Measurements from ENCODE around the gene HDAC7. TPM values are rescaled to one million over a fixed set of nuclear protein-coding genes. Genes with fewer than 3 reads are reported as not detected.
"Not testable (repeated sequence)": the region's sequence is repeated elsewhere in the genome, so short reads cannot be mapped to it uniquely, and the experiment has no call there.

HDAC7 gene
- total and polyA plus RNA-seq, 5 donors from 2014 or later, result 14.0 to 163 (median 15.4) TPM

- no peak for ATAC-seq (ENCODE audit: low read depth in 2 of 2)
- H3K36me3 Mint-ChIP-seq, result no peaks in the 10 kb centered on the region
- peak overlapping the region in 1 of 4 donors; percentile 12 for H3K4me3 Mint-ChIP-seq
- Histone ChIP-seq H3K9me3 (ENCODE audit: control insufficient read depth in 2 of 2, low read length in 2 of 2) (no peaks in the 10 kb centered on the region), H3K27ac (ENCODE audit: insufficient read depth, low read length, poor library complexity, severe bottlenecking) (no peak overlapping the region), H3K4me1 (ENCODE audit: control insufficient read depth, insufficient read depth, low read length, poor library complexity, severe bottlenecking) (no peaks in the 10 kb centered on the region), H3K4me3 (ENCODE audit: low read depth, low read length) (no peak overlapping the region), H3K36me3 (ENCODE audit: control insufficient read depth, insufficient read depth, low read length) (no peaks in the 10 kb centered on the region), H3K27me3 (ENCODE audit: control insufficient read depth, insufficient read depth, low read length) (no peaks in the 10 kb centered on the region)
- H3K4me1 Mint-ChIP-seq, result no peaks in the 10 kb centered on the region
- H3K9me3 Mint-ChIP-seq, result no peaks in the 10 kb centered on the region
- H3K27ac Mint-ChIP-seq, result no peak overlapping the region
- no peak for DNase-seq
- H3K27me3 Mint-ChIP-seq, result no peaks in the 10 kb centered on the region
Observed at GRCh38 chr12:47846294-47846996, 26.7 kb upstream of the HDAC7 start.

- DNase-seq (no peak), ATAC-seq (ENCODE audit: low read depth in 2 of 2) (no peak)
- Mint-ChIP-seq H3K4me3 (no peak overlapping the region), H3K9me3 (no peaks in the 10 kb centered on the region), H3K27ac (peak overlapping the region in 1 of 3 donors; percentile 23), H3K4me1 (no peaks in the 10 kb centered on the region), H3K27me3 (no peaks in the 10 kb centered on the region), H3K36me3 (no peaks in the 10 kb centered on the region)
- Histone ChIP-seq H3K9me3 (ENCODE audit: control insufficient read depth in 2 of 2, low read length in 2 of 2) (no peaks in the 10 kb centered on the region), H3K4me1 (ENCODE audit: control insufficient read depth, insufficient read depth, low read length, poor library complexity, severe bottlenecking) (no peaks in the 10 kb centered on the region), H3K27ac (ENCODE audit: insufficient read depth, low read length, poor library complexity, severe bottlenecking) (no peak overlapping the region), H3K27me3 (ENCODE audit: control insufficient read depth, insufficient read depth, low read length) (no peaks in the 10 kb centered on the region), H3K36me3 (ENCODE audit: control insufficient read depth, insufficient read depth, low read length) (no peaks in the 10 kb centered on the region), H3K4me3 (ENCODE audit: low read depth, low read length) (no peak overlapping the region)
Observed at GRCh38 chr12:47845081-47845480, 25.4 kb upstream of the HDAC7 start.

- no peaks in the 10 kb centered on the region for H3K9me3 ChIP-seq (ENCODE audit: control insufficient read depth in 2 of 2, low read length in 2 of 2)
- no peak overlapping the region for H3K4me3 ChIP-seq (ENCODE audit: low read depth, low read length)
- no peaks in the 10 kb centered on the region for H3K36me3 ChIP-seq (ENCODE audit: control insufficient read depth, insufficient read depth, low read length)
- Mint-ChIP-seq H3K9me3 (no peaks in the 10 kb centered on the region), H3K36me3 (no peaks in the 10 kb centered on the region), H3K4me1 (no peaks in the 10 kb centered on the region), H3K27ac (no peak overlapping the region), H3K4me3 (no peak overlapping the region), H3K27me3 (no peaks in the 10 kb centered on the region)
- no peaks in the 10 kb centered on the region for H3K4me1 ChIP-seq (ENCODE audit: control insufficient read depth, insufficient read depth, low read length, poor library complexity, severe bottlenecking)
- DNase-seq (no peak), ATAC-seq (ENCODE audit: low read depth in 2 of 2) (no peak)
- no peak overlapping the region for H3K27ac ChIP-seq (ENCODE audit: insufficient read depth, low read length, poor library complexity, severe bottlenecking)
- no peaks in the 10 kb centered on the region for H3K27me3 ChIP-seq (ENCODE audit: control insufficient read depth, insufficient read depth, low read length)
Observed at GRCh38 chr12:47844264-47845019, 24.7 kb upstream of the HDAC7 start.

GRCh38 chr12:47843226-47843980 is 23.7 kb upstream of the HDAC7 start:
- H3K4me1 Mint-ChIP-seq, result no peaks in the 10 kb centered on the region
- Histone ChIP-seq H3K4me3 (ENCODE audit: low read depth, low read length) (no peak overlapping the region), H3K27me3 (ENCODE audit: control insufficient read depth, insufficient read depth, low read length) (no peaks in the 10 kb centered on the region), H3K36me3 (ENCODE audit: control insufficient read depth, insufficient read depth, low read length) (no peaks in the 10 kb centered on the region), H3K4me1 (ENCODE audit: control insufficient read depth, insufficient read depth, low read length, poor library complexity, severe bottlenecking) (no peaks in the 10 kb centered on the region), H3K27ac (ENCODE audit: insufficient read depth, low read length, poor library complexity, severe bottlenecking) (no peak overlapping the region), H3K9me3 (ENCODE audit: control insufficient read depth in 2 of 2, low read length in 2 of 2) (no peaks in the 10 kb centered on the region)
- no peaks in the 10 kb centered on the region for H3K9me3 Mint-ChIP-seq
- no peak for DNase-seq
- no peak overlapping the region for H3K4me3 Mint-ChIP-seq
- H3K27ac Mint-ChIP-seq, result no peak overlapping the region
- ATAC-seq (ENCODE audit: low read depth in 2 of 2), result no peak
- no peaks in the 10 kb centered on the region for H3K36me3 Mint-ChIP-seq
- H3K27me3 Mint-ChIP-seq, result no peaks in the 10 kb centered on the region

- not testable (repeated sequence) for DNase-seq; H3K27me3 ChIP-seq (ENCODE audit: control insufficient read depth, insufficient read depth, low read length); H3K27me3 Mint-ChIP-seq; H3K36me3 ChIP-seq (ENCODE audit: control insufficient read depth, insufficient read depth, low read length); H3K27ac Mint-ChIP-seq; H3K9me3 Mint-ChIP-seq; H3K27ac ChIP-seq (ENCODE audit: insufficient read depth, low read length, poor library complexity, severe bottlenecking); H3K4me1 ChIP-seq (ENCODE audit: control insufficient read depth, insufficient read depth, low read length, poor library complexity, severe bottlenecking); H3K4me3 Mint-ChIP-seq; H3K36me3 Mint-ChIP-seq; ATAC-seq (ENCODE audit: low read depth in 2 of 2); H3K4me3 ChIP-seq (ENCODE audit: low read depth, low read length); H3K4me1 Mint-ChIP-seq; H3K9me3 ChIP-seq (ENCODE audit: control insufficient read depth in 2 of 2, low read length in 2 of 2)
Observed at GRCh38 chr12:47842543-47842942, 22.8 kb upstream of the HDAC7 start.

GRCh38 chr12:47841910-47842309 is 22.2 kb upstream of the HDAC7 start:
- Histone ChIP-seq H3K4me3 (ENCODE audit: low read depth, low read length) (no peak overlapping the region), H3K4me1 (ENCODE audit: control insufficient read depth, insufficient read depth, low read length, poor library complexity, severe bottlenecking) (peaks cover 11% of the 10 kb centered on the region), H3K9me3 (ENCODE audit: control insufficient read depth in 2 of 2, low read length in 2 of 2) (no peaks in the 10 kb centered on the region), H3K27me3 (ENCODE audit: control insufficient read depth, insufficient read depth, low read length) (no peaks in the 10 kb centered on the region), H3K27ac (ENCODE audit: insufficient read depth, low read length, poor library complexity, severe bottlenecking) (no peak overlapping the region), H3K36me3 (ENCODE audit: control insufficient read depth, insufficient read depth, low read length) (no peaks in the 10 kb centered on the region)
- no peak overlapping the region for H3K4me3 Mint-ChIP-seq
- no peaks in the 10 kb centered on the region for H3K36me3 Mint-ChIP-seq
- DNase-seq, result no peak
- peaks cover 5 to 11% (median 7%) of the 10 kb centered on the region in 4 donors for H3K4me1 Mint-ChIP-seq
- H3K27me3 Mint-ChIP-seq, result no peaks in the 10 kb centered on the region
- ATAC-seq (ENCODE audit: low read depth in 2 of 2), result no peak
- H3K9me3 Mint-ChIP-seq, result no peaks in the 10 kb centered on the region
- H3K27ac Mint-ChIP-seq, result no peak overlapping the region

GRCh38 chr12:47841501-47841900 is 21.8 kb upstream of the HDAC7 start:
- Histone ChIP-seq H3K9me3 (ENCODE audit: control insufficient read depth in 2 of 2, low read length in 2 of 2) (no peaks in the 10 kb centered on the region), H3K27me3 (ENCODE audit: control insufficient read depth, insufficient read depth, low read length) (no peaks in the 10 kb centered on the region), H3K27ac (ENCODE audit: insufficient read depth, low read length, poor library complexity, severe bottlenecking) (no peak overlapping the region), H3K4me3 (ENCODE audit: low read depth, low read length) (no peak overlapping the region), H3K36me3 (ENCODE audit: control insufficient read depth, insufficient read depth, low read length) (no peaks in the 10 kb centered on the region), H3K4me1 (ENCODE audit: control insufficient read depth, insufficient read depth, low read length, poor library complexity, severe bottlenecking) (peaks cover 11% of the 10 kb centered on the region)
- no peak overlapping the region for H3K4me3 Mint-ChIP-seq
- DNase-seq (no peak), ATAC-seq (ENCODE audit: low read depth in 2 of 2) (no peak)
- peaks cover 5 to 12% (median 10%) of the 10 kb centered on the region in 4 donors for H3K4me1 Mint-ChIP-seq
- no peak overlapping the region for H3K27ac Mint-ChIP-seq
- no peaks in the 10 kb centered on the region for H3K36me3 Mint-ChIP-seq
- H3K27me3 Mint-ChIP-seq, result no peaks in the 10 kb centered on the region
- no peaks in the 10 kb centered on the region for H3K9me3 Mint-ChIP-seq
